ENCODE data around the gene VAV3.

DNA sequence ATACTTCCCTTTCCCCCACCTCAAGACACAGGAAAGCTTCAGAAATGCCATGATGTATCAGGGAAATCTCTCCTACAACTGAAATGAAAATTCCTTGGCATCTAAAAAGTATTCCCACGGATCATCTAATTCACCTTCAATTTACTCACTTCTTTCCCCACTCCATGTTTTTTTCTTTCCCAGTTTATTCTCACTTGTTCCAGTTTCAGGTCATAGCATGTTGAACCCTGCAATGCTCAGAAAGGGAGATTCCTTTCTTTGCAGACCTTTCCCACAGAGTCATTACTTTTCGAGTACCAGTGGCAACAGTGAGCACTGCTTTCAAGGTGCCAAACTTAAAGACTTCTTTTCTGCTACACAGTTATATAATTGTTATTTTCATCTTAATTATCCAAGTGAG is 305.0 kb downstream of the VAV3 start:
- TF ChIP-seq, protein P1, sequence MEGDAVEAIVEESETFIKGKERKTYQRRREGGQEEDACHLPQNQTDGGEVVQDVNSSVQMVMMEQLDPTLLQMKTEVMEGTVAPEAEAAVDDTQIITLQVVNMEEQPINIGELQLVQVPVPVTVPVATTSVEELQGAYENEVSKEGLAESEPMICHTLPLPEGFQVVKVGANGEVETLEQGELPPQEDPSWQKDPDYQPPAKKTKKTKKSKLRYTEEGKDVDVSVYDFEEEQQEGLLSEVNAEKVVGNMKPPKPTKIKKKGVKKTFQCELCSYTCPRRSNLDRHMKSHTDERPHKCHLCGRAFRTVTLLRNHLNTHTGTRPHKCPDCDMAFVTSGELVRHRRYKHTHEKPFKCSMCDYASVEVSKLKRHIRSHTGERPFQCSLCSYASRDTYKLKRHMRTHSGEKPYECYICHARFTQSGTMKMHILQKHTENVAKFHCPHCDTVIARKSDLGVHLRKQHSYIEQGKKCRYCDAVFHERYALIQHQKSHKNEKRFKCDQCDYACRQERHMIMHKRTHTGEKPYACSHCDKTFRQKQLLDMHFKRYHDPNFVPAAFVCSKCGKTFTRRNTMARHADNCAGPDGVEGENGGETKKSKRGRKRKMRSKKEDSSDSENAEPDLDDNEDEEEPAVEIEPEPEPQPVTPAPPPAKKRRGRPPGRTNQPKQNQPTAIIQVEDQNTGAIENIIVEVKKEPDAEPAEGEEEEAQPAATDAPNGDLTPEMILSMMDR (IDR thresholded peaks at IDR 0.05) = no peak
- no peak for TF ChIP-seq POLR2A (IDR thresholded peaks at IDR 0.05)

Measured in adrenal gland (tissue), 5 donors.